HepG2 (cell line): ENCODE measurements around the gene ADAMTSL3. TPM values are rescaled to one million over a fixed set of nuclear protein-coding genes. Genes with fewer than 3 reads are reported as not detected.

Source experiments
- ATAC-seq: fragments of 200-7000 bp; cut with Tn5 transposase; 3 replicates; pipeline ENCODE4 v1.9.1; 2020; ENCODE audit warnings: mild to moderate bottlenecking, moderate library complexity
- BruUV-seq: library from RNA; stranded (reverse); fragments of 400-500 nt; replicated peaks from 2 replicates; lab custom pipeline; 2021; lab: Mats Ljungman, UMichigan
- CTCF ChIA-PET: fragments of 300-600 bp; formaldehyde crosslinking; extraction: SDS; loops from one replicate; lab custom pipeline; 2021; ENCODE audit warnings: low total read pairs, inconsistent platforms, low intra/inter-chr PET ratio; lab: Yijun Ruan, JAX
- POLR2A ChIA-PET: fragments of 350-600 bp; sonication (Branson Sonifier 250); formaldehyde crosslinking; loops from one replicate; lab custom pipeline; 2020; ENCODE audit warnings: antibody characterized with exemption, inconsistent platforms; lab: Yijun Ruan, JAX
- DNase-seq: peaks from one replicate; pipeline ENCODE4 v3.0.0-alpha.2; 2015; ENCODE audit warnings: low spot score
- FAIRE-seq: peaks from 3 replicates; lab custom pipeline; 2011; peaks lifted over from hg19 to GRCh38; lab: Jason Lieb, UNC
- H2AFZ ChIP-seq: one replicate; pipeline ENCODE4 v1.6.1; 2011; ENCODE audit warnings: low read length, inconsistent platforms
- H3K27ac ChIP-seq: fragments of 300-600 bp; 3 replicates; pipeline ENCODE4 v1.8.0; 2011; ENCODE audit warnings: mixed run types, mild to moderate bottlenecking, mixed read lengths, low read length, inconsistent platforms; ENCODE audit not compliant: insufficient read depth; ENCODE audit errors: extremely low read length
- H3K27me3 ChIP-seq, 2 experiments: fragments of 200-600 bp in 1 of 2; 2 replicates in 1 of 2; 3 replicates in 1 of 2; pipeline versions ENCODE4 v1.6.0 to v1.8.0; 2011; ENCODE audit warnings: low read length in 2 of 2, mild to moderate bottlenecking in 2 of 2, moderate library complexity in 2 of 2, inconsistent platforms in 1 of 2; ENCODE audit not compliant: insufficient read depth in 2 of 2, control insufficient read depth in 1 of 2
- H3K36me3 ChIP-seq, 2 experiments: fragments of 200-600 bp in 1 of 2; replicated peaks in 1 of 2; 2 replicates in 1 of 2; 3 replicates in 1 of 2; pipeline versions ENCODE4 v1.5.1 to v1.8.0; 2011; ENCODE audit warnings: low read length in 2 of 2, inconsistent platforms in 1 of 2; ENCODE audit not compliant: insufficient read depth in 2 of 2, control insufficient read depth in 1 of 2
- H3K4me1 ChIP-seq: 2 replicates; pipeline ENCODE4 v1.5.1; 2012; ENCODE audit warnings: low read length, inconsistent platforms; ENCODE audit not compliant: insufficient read depth
- H3K4me2 ChIP-seq: 2 replicates; pipeline ENCODE4 v1.6.0; 2011; ENCODE audit warnings: low read depth, low read length, inconsistent platforms
- H3K4me3 ChIP-seq, 3 experiments: fragments of 200-600 bp in 1 of 3; sonication (generic), shearing (Covaris generic) in 1 of 3; replicated peaks in 1 of 3; 2 replicates each; pipeline ENCODE4 v1.5.1; 2011 to 2016; ENCODE audit warnings: low read length in 3 of 3, inconsistent platforms in 2 of 3, low read depth in 2 of 3, mild to moderate bottlenecking in 2 of 3, control low read depth in 1 of 3, mixed read lengths in 1 of 3; ENCODE audit not compliant: insufficient read depth in 1 of 3
- H3K79me2 ChIP-seq: one replicate; pipeline ENCODE4 v1.6.1; 2011; ENCODE audit warnings: low read length, inconsistent platforms; ENCODE audit not compliant: insufficient read depth
- H3K9ac ChIP-seq: 2 replicates; pipeline ENCODE4 v1.6.0; 2011; ENCODE audit warnings: mild to moderate bottlenecking, low read depth, low read length, inconsistent platforms; ENCODE audit not compliant: insufficient read depth
- H3K9me3 ChIP-seq: 2 replicates; pipeline ENCODE4 v1.5.1; 2012; ENCODE audit warnings: mild to moderate bottlenecking, low read length
- H4K20me1 ChIP-seq: 2 replicates; pipeline ENCODE4 v1.6.0; 2011; ENCODE audit warnings: inconsistent platforms, mild to moderate bottlenecking, low read length, moderate library complexity; ENCODE audit not compliant: insufficient read depth
- ARNT ChIP-seq: fragments of 450-650 bp; IDR thresholded peaks from 2 replicates; pipeline ENCODE4 v1.6.1; 2017
- GTF2F1 ChIP-seq: fragments of 150-350 bp; IDR thresholded peaks from 2 replicates; pipeline ENCODE4 v1.6.1; 2014; ENCODE audit warnings: low read length
- IRF2 ChIP-seq: IDR thresholded peaks from 2 replicates; pipeline ENCODE4 v1.6.1; 2018; ENCODE audit warnings: missing genetic modification reagents, missing compliant biosample characterization
- MED8 ChIP-seq: sonication (generic); formaldehyde crosslinking; IDR thresholded peaks from 2 replicates; pipeline ENCODE4 v1.8.1; 2023; ENCODE audit warnings: mild to moderate bottlenecking, missing genetic modification reagents; ENCODE audit not compliant: insufficient replicate concordance
- ONECUT2 ChIP-seq: sonication (generic); formaldehyde crosslinking; IDR thresholded peaks from 2 replicates; pipeline ENCODE4 v1.4.0; 2020; ENCODE audit warnings: missing genetic modification reagents
- PAF1 ChIP-seq: IDR thresholded peaks from 2 replicates; pipeline ENCODE4 v1.6.1; 2016; ENCODE audit warnings: missing genetic modification reagents, missing compliant biosample characterization
- SP2 ChIP-seq: sonication (generic); formaldehyde crosslinking; IDR thresholded peaks from 2 replicates; pipeline ENCODE4 v1.5.1; 2020; ENCODE audit warnings: mild to moderate bottlenecking, missing genetic modification reagents
- ZNF558 ChIP-seq: sonication (generic); formaldehyde crosslinking; IDR thresholded peaks from 2 replicates; pipeline ENCODE4 v1.9.0; 2022; ENCODE audit warnings: mild to moderate bottlenecking, missing genetic modification reagents, borderline replicate concordance
- ZNF7 ChIP-seq: IDR thresholded peaks from 2 replicates; pipeline ENCODE4 v1.6.1; 2016; ENCODE audit warnings: missing biosample characterization, missing genetic modification reagents
- ZNF83 ChIP-seq: sonication (generic); formaldehyde crosslinking; IDR thresholded peaks from 2 replicates; pipeline ENCODE4 v1.4.0; 2020; ENCODE audit warnings: missing genetic modification reagents, mild to moderate bottlenecking, borderline replicate concordance
- ZNF850 ChIP-seq: sonication (generic); formaldehyde crosslinking; conservative IDR thresholded peaks from 2 replicates; pipeline ENCODE4 v1.9.0; 2021; ENCODE audit warnings: mild to moderate bottlenecking, missing genetic modification reagents
- WGBS: methylation state at CpG from one replicate; pipeline ENCODE4 v1.1.6; 2017; ENCODE audit warnings: low lambda C conversion rate; 5-methylcytosine and 5-hydroxymethylcytosine counted together
- in situ Hi-C: cut with HindIII; loops from 2 replicates; pipeline ENCODE4 v1.10.0; 2017; ENCODE audit warnings: low pct_unique_long_range_greater_than_20kb; ENCODE audit not compliant: extremely low pct_ligation_motif_present
- intact Hi-C: fragments of 100-400 bp; cut with micrococcal nuclease; formaldehyde crosslinking; loops from one replicate; pipeline ENCODE4 v1.10.0; 2022; ENCODE audit not compliant: unreplicated experiment
- polyA plus RNA-seq, 8 experiments: library from polyadenylated mRNA; depleted of rRNA in 3 of 8; stranded (reverse) in 7 of 8; unstranded in 1 of 8; fragments of >200 nt; fragmentation: Illumina TruSeq in 4 of 8; extraction: Trizol in 4 of 8; gene quantifications; 2 replicates each; pipeline versions ENCODE4 v1.2.1 to v1.2.3, GENCODE V29; 2011 to 2016; ENCODE audit warnings: low read depth in 4 of 8, missing spikeins in 1 of 8, mixed read lengths in 1 of 8; ENCODE audit not compliant: insufficient read depth in 1 of 8
- total RNA-seq, 5 experiments: library from RNA; depleted of rRNA; stranded (reverse); fragments of >200 nt; fragmentation: Illumina TruSeq; extraction: Trizol; gene quantifications; 2 replicates each; pipeline ENCODE4 v1.2.3, GENCODE V29; 2016; ENCODE audit warnings: low read depth in 1 of 5
- TF ChIP-seq, protein P1 (sequence below): IDR thresholded peaks from 2 replicates; pipeline ENCODE4 v1.6.1; 2012; ENCODE audit warnings: low read depth, low read length, improper control_type of control experiment
- TF ChIP-seq, protein P2 (sequence below): sonication (generic); formaldehyde crosslinking; IDR thresholded peaks from 2 replicates; pipeline ENCODE4 v1.5.1; 2020; ENCODE audit warnings: missing genetic modification reagents, mild to moderate bottlenecking, borderline replicate concordance
- TF ChIP-seq, protein P3 (sequence below): sonication (generic); formaldehyde crosslinking; IDR thresholded peaks from 2 replicates; pipeline ENCODE4 v1.5.1; 2020; ENCODE audit warnings: missing genetic modification reagents, mild to moderate bottlenecking, borderline replicate concordance
- TF ChIP-seq, protein P4 (sequence below): sonication (generic); formaldehyde crosslinking; IDR thresholded peaks from 2 replicates; pipeline ENCODE4 v1.4.0; 2020; ENCODE audit warnings: missing genetic modification reagents

ADAMTSL3 gene
- total and polyA plus RNA-seq, 2 of the 13 experiments (the other 11 are each of a cell fraction or from before 2014, with no cell fraction given): 0.04 to 0.09 TPM

DNA sequence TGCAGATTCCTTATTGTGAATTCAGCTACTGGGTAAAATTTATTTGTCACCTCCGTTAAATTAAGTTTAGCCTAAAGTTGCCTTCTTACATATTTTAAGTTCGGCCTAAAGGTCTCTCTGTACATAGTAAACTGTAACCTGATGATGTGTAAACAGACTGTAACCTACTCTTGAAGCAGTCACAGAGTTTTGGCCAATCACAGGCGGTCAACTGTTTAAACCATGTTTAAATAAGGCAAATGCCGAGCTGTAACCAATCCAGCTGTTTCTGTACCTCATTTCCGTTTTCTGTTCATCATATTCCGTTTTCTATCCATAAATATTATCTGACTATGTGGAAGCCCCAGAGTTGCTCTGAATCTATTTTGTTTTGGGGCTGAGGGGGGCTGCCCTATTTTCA, 2.4 kb upstream of the ADAMTSL3 start (continued):
- TF ChIP-seq, protein P1, sequence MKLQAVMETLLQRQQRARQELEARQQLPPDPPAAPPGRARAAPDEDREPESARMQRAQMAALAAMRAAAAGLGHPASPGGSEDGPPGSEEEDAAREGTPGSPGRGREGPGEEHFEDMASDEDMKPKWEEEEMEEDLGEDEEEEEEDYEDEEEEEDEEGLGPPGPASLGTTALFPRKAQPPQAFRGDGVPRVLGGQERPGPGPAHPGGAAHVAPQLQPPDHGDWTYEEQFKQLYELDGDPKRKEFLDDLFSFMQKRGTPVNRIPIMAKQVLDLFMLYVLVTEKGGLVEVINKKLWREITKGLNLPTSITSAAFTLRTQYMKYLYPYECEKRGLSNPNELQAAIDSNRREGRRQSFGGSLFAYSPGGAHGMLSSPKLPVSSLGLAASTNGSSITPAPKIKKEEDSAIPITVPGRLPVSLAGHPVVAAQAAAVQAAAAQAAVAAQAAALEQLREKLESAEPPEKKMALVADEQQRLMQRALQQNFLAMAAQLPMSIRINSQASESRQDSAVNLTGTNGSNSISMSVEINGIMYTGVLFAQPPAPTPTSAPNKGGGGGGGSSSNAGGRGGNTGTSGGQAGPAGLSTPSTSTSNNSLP: no peak
- TF ChIP-seq, protein P2, sequence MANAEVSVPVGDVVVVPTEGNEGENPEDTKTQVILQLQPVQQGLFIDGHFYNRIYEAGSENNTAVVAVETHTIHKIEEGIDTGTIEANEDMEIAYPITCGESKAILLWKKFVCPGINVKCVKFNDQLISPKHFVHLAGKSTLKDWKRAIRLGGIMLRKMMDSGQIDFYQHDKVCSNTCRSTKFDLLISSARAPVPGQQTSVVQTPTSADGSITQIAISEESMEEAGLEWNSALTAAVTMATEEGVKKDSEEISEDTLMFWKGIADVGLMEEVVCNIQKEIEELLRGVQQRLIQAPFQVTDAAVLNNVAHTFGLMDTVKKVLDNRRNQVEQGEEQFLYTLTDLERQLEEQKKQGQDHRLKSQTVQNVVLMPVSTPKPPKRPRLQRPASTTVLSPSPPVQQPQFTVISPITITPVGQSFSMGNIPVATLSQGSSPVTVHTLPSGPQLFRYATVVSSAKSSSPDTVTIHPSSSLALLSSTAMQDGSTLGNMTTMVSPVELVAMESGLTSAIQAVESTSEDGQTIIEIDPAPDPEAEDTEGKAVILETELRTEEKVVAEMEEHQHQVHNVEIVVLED: no peak
- no peak for TF ChIP-seq ONECUT2
- TF ChIP-seq SP2 (CRISPR knock-in tag): no peak
- TF ChIP-seq, all 625 proteins: peak for 0

DNA sequence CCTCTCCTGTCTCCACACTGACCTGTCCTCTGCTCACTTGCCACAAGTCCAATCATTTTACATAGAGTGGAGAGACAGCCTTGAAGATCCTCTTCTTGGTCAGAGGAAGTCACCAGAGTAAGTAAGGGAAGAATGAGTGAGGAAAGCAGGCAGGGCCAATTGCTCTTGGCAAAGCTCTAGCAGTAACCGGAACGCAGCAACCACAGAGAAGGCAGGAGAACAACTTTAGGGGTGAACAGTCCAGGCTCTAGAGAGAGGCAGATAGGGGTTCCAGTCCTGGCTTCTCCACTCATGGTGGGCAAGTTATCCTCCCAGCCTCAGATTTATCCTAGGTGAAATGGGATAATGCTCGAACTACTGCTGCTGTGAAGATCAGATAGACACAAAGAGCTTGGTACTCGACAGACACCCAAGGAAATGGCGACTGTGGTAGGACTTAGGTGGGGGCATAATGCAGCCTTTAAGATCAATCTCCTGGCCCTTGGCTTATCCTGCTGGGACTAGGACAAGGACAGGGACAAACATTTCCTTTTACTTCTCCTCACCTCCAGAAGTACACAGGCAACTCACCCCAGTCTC, 1.2 kb upstream of the ADAMTSL3 start:
- intact Hi-C loops: no loop called here
- H4K20me1 ChIP-seq: no peaks in the 10 kb centered on the region
- no peak for ATAC-seq
- peaks cover 0 to 18% of the 10 kb centered on the region in 2 experiments; a peak in 4 of 5 replicates for H3K27me3 ChIP-seq
- H3K4me3 ChIP-seq: no peak overlapping the region
- CTCF ChIA-PET: no interaction called here
- H2AFZ ChIP-seq: no peak overlapping the region
- 70% methylated on average over 5 of the region's 5 CpGs for WGBS
- no peaks in the 10 kb centered on the region for H3K36me3 ChIP-seq
- POLR2A ChIA-PET: no interaction called here
- in situ Hi-C loops: no loop called here
- no peaks in the 10 kb centered on the region for H3K9me3 ChIP-seq
- DNase-seq: no peak
- H3K4me1 ChIP-seq: peaks cover 24% of the 10 kb centered on the region
- no peaks in the 10 kb centered on the region for H3K79me2 ChIP-seq
- H3K4me2 ChIP-seq: no peak overlapping the region
- no peak for FAIRE-seq
- no peak overlapping the region for H3K9ac ChIP-seq
- no peak overlapping the region for H3K27ac ChIP-seq
- BruUV-seq: no TSS peak
- TF ChIP-seq ZNF558: no peak
- TF ChIP-seq, protein P3, sequence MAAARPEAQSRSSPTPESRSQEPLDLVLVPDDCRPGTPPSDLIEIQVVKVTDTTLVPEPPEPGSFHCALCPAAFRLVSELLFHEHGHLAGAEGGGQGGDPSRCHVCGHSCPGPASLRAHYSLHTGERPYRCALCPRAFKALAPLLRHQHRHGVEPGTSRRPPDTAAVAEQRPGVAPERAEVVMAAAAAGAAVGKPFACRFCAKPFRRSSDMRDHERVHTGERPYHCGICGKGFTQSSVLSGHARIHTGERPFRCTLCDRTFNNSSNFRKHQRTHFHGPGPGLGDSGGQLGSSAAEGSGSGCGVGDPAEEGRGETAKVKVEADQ (CRISPR knock-in tag): no peak
- TF ChIP-seq, protein P4, sequence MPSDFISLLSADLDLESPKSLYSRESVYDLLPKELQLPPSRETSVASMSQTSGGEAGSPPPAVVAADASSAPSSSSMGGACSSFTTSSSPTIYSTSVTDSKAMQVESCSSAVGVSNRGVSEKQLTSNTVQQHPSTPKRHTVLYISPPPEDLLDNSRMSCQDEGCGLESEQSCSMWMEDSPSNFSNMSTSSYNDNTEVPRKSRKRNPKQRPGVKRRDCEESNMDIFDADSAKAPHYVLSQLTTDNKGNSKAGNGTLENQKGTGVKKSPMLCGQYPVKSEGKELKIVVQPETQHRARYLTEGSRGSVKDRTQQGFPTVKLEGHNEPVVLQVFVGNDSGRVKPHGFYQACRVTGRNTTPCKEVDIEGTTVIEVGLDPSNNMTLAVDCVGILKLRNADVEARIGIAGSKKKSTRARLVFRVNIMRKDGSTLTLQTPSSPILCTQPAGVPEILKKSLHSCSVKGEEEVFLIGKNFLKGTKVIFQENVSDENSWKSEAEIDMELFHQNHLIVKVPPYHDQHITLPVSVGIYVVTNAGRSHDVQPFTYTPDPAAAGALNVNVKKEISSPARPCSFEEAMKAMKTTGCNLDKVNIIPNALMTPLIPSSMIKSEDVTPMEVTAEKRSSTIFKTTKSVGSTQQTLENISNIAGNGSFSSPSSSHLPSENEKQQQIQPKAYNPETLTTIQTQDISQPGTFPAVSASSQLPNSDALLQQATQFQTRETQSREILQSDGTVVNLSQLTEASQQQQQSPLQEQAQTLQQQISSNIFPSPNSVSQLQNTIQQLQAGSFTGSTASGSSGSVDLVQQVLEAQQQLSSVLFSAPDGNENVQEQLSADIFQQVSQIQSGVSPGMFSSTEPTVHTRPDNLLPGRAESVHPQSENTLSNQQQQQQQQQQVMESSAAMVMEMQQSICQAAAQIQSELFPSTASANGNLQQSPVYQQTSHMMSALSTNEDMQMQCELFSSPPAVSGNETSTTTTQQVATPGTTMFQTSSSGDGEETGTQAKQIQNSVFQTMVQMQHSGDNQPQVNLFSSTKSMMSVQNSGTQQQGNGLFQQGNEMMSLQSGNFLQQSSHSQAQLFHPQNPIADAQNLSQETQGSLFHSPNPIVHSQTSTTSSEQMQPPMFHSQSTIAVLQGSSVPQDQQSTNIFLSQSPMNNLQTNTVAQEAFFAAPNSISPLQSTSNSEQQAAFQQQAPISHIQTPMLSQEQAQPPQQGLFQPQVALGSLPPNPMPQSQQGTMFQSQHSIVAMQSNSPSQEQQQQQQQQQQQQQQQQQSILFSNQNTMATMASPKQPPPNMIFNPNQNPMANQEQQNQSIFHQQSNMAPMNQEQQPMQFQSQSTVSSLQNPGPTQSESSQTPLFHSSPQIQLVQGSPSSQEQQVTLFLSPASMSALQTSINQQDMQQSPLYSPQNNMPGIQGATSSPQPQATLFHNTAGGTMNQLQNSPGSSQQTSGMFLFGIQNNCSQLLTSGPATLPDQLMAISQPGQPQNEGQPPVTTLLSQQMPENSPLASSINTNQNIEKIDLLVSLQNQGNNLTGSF: no peak
- TF ChIP-seq IRF2 (CRISPR knock-in tag): no peak
- no peak for TF ChIP-seq ZNF7 (CRISPR knock-in tag)
- no peak for TF ChIP-seq MED8 (CRISPR knock-in tag)
- TF ChIP-seq ZNF850 (CRISPR knock-in tag): no peak
- TF ChIP-seq ARNT: no peak
- TF ChIP-seq ZNF83 (CRISPR knock-in tag): no peak
- TF ChIP-seq PAF1: no peak
- TF ChIP-seq GTF2F1: no peak
